GM12801 (cell line): Measurements from ENCODE around the gene CAPS.

Experiments
- TF ChIP-seq, protein P1 (sequence below): IDR thresholded peaks from one replicate; pipeline ENCODE4 v1.5.1; 2011; ENCODE audit warnings: control low read depth; ENCODE audit not compliant: insufficient read length; ENCODE audit errors: extremely low read depth

CAPS gene

DNA sequence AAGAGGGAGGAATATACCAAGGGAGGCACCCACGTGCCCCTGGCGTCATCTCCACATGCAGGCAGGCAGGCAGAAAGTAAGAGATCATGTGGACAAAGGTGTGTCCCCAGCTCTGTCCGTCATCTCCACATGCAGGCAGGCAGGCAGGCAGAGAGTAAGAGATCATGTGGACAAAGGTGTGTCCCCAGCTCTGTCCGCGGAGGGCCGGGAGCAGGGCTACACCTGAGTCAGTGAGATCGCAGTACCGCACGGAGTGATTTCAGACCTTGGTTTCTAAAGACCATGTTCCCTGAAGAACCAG is 22.2 kb downstream of the CAPS start:
- TF ChIP-seq, protein P1, sequence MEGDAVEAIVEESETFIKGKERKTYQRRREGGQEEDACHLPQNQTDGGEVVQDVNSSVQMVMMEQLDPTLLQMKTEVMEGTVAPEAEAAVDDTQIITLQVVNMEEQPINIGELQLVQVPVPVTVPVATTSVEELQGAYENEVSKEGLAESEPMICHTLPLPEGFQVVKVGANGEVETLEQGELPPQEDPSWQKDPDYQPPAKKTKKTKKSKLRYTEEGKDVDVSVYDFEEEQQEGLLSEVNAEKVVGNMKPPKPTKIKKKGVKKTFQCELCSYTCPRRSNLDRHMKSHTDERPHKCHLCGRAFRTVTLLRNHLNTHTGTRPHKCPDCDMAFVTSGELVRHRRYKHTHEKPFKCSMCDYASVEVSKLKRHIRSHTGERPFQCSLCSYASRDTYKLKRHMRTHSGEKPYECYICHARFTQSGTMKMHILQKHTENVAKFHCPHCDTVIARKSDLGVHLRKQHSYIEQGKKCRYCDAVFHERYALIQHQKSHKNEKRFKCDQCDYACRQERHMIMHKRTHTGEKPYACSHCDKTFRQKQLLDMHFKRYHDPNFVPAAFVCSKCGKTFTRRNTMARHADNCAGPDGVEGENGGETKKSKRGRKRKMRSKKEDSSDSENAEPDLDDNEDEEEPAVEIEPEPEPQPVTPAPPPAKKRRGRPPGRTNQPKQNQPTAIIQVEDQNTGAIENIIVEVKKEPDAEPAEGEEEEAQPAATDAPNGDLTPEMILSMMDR: no peak

DNA sequence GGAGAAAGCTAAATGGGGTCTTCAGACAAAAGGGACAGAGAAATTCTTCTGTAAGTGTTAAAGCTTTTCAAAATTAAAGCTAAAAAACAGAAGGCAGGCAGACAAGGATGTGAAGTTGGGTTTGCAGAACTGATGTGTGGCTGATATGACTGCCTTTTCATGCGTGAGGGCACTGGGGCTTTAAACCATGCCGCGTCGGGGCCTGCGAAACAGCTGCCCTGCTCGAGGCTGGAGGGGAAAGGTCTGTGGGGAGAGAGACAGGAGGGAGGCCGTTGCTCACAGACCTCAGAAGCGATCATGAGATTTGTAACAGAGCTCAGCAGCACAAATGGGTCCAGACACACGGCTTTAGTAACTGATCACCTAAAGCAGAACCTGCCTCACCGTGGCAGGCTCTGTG is 23.5 kb downstream of the CAPS start:
- TF ChIP-seq, protein P1: no peak

GRCh38 chr19:5940260-5941208 is 26.5 kb downstream of the CAPS start:
- TF ChIP-seq, protein P1: no peak

GRCh38 chr19:5941673-5942072 is 27.6 kb downstream of the CAPS start:
- TF ChIP-seq, protein P1: no peak

DNA sequence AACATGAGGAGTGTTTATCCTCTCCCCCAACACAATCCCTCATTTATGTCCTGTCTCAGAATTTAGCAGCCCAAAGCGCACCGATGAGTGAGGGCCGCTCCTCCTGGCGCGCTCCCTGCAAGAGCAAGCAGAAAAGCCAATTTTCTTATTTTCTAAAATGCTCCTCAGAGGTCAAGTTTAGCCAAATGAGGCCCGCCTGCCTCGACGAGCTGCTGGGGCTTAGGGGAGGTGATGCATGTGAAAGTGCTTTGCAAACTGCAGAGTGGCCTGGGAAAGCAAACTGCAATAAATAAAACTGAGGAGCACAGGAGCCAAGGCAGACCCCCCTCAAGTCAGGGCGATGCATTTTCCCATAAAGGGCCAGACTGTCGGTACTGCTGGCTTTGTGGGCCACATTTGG is 29.0 kb downstream of the CAPS start:
- TF ChIP-seq, protein P1: no peak

DNA sequence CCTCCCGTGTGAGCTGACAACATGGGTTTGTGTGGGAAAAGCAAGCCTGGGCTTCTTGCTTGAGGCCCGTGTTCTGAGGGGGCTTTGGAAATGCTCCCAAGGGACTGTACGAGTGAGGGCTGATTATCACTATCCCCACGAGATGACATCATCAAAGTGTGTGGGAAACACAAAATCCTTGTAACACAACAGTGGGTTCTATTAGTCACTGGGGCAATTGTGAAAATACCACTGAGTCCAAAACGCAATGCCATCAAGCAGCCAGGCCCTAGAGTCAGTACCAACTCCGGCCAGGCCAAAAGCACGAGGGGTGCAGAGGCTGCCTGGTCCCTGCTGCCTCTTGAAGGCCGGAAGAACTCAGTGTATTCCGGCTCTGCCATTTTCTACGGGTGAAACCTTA is 29.6 kb downstream of the CAPS start:
- TF ChIP-seq, protein P1: no peak

DNA sequence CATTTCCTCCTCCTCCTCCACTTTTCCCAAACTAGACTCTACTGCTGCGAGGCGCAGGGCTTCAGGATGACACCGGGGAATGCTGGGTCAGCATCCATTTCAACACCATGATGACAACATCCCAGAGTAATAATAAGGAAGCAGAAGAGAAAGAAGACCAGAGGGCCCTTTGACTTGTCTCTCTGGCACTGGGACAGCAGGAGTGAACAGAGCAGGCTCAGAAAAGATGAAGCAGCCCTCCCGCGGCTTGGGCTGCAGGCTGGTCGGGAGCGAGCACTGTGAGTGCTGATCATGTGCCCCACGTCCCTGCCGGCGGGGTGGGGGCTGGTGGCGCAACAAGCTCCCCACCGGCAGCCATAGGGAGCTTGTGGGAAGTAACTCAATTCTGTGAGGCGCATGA is 33.4 kb downstream of the CAPS start:
- TF ChIP-seq, protein P1: no peak
